Right lobe of liver (tissue), 6 donors: ENCODE data around the gene NPM1. TPM values are rescaled to one million over a fixed set of nuclear protein-coding genes. Genes with fewer than 3 reads are reported as not detected.
"Not testable (repeated sequence)": the region's sequence is repeated elsewhere in the genome, so short reads cannot be mapped to it uniquely, and the experiment has no call there.

Experiments
- ATAC-seq, 4 donors: fragments of 200-7000 bp; cut with Tn5 transposase; one replicate each; pipeline ENCODE4 v1.9.1; 2020; ENCODE audit warnings: mild to moderate bottlenecking in 4 of 4, moderate library complexity in 4 of 4
- DNase-seq, 3 donors: peaks; one replicate each; pipeline ENCODE4 v3.0.0-alpha.2; 2020
- H3K27ac ChIP-seq, 3 donors: fragments of 200-600 bp; one replicate each; pipeline ENCODE4 v1.8.0; 2022
- H3K27me3 ChIP-seq, 2 donors: fragments of 200-600 bp; one replicate each; pipeline ENCODE4 v1.8.0; 2022
- H3K36me3 ChIP-seq, 4 donors: fragments of 200-600 bp; sonication (generic) in 1 of 4; one replicate each; pipeline versions ENCODE4 v1.5.1 to v1.8.0; 2017 to 2022; ENCODE audit warnings: control low read depth in 1 of 4
- H3K4me1 ChIP-seq, 4 donors: fragments of 200-600 bp; sonication (generic) in 1 of 4; one replicate each; pipeline versions ENCODE4 v1.5.1 to v1.8.0; 2017 to 2022; ENCODE audit warnings: control low read depth in 1 of 4
- H3K4me3 ChIP-seq, 3 donors: fragments of 200-600 bp; one replicate each; pipeline ENCODE4 v1.8.0; 2022
- H3K9me3 ChIP-seq, 4 donors: fragments of 200-600 bp; sonication (generic) in 1 of 4; one replicate each; pipeline versions ENCODE4 v1.5.1 to v1.8.0; 2017 to 2022; ENCODE audit warnings: control low read depth in 1 of 4
- POLR2A ChIP-seq: fragments of 450-650 bp; IDR thresholded peaks from one replicate; pipeline ENCODE4 v1.6.1; 2017; ENCODE audit warnings: antibody characterized with exemption, mild to moderate bottlenecking
- WGBS: methylation state at CpG from one replicate; pipeline ENCODE4 v1.1.6; 2018; ENCODE audit warnings: low coverage, low lambda C conversion rate; ENCODE audit not compliant: insufficient coverage; ENCODE audit errors: missing lambda C conversion rate; 5-methylcytosine and 5-hydroxymethylcytosine counted together
- intact Hi-C, 2 donors: fragments of 100-400 bp; cut with DNase I; formaldehyde crosslinking; loops; one replicate each; pipeline versions ENCODE4 v1.11.2 to v1.14.1; 2022
- total RNA-seq, 6 experiments: library from RNA; depleted of rRNA in 2 of 6; stranded (reverse); fragments of >200 nt in 2 of 6; fragmentation: NEBNext Ultra II Directional in 3 of 6; extraction: Animal tissue kit (Norgen Biotek cat#: 25700) in 3 of 6; gene quantifications; one replicate each; pipeline versions ENCODE4 v1.1.0 to v1.2.4, GENCODE V29; 2016 to 2023
- TF ChIP-seq, protein P1 (sequence below), 4 donors: fragments of 200-600 bp in 3 of 4; fragments of 450-650 bp in 1 of 4; IDR thresholded peaks; one replicate each; pipeline versions ENCODE4 v1.5.1 to v1.8.0; 2016 to 2022; ENCODE audit warnings: antibody characterized with exemption in 4 of 4, mild to moderate bottlenecking in 2 of 4
- donor health status: DM: no; HTN: yes; CAD: no.
- donor health status: DM: no; HTN: no; CAD: no.
- donor health status: DM: no; HTN: no; CAD: no.
- donor health status: DM: no; HTN: yes; CAD: no.
- donor health status: DM: no; HTN: yes; CAD: no.

NPM1 gene
- total RNA-seq, 6 experiments from 2014 or later = 196 to 310 (median 258) TPM

DNA sequence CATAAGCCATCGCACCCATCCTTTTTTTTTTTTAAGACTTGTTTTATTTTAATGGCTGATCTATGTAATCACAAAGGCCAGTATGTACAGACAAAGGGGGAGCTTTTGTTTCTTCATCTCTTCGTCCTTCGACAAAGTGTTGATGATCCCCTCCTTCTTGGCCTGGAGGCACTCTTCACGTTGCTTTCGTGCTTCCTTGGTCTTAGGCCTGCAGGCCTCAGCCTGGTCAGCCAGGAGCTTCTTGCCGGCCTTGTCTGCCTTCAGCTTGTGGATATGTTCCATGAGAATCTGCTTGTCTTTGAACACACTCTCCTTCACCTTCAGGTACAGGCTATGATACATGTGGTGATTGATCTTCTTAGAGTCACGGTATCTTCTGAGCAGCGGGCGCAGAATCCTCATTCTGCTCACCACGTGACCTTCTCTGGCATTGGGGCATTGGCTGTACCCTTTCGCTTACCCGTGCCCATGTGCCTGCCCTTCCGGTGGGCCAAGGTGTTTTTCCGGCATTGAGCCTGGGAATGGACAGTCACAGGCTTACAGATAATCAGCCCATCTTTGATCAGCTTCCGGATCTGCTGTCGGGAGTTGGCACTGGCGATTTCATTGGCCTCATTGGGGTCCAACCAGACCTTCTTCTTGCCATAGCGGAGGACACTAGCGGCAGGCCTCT lies 42.6 kb upstream of the NPM1 start:
- Histone ChIP-seq H3K9me3 (no peaks in the 10 kb centered on the region), H3K27ac (no peak overlapping the region), H3K27me3 (no peaks in the 10 kb centered on the region), H3K4me3 (no peak overlapping the region), H3K36me3 (no peaks in the 10 kb centered on the region), H3K4me1 (no peaks in the 10 kb centered on the region)
- WGBS = 92% methylated on average over 19 of the region's 19 CpGs
- ATAC-seq = no peak
- DNase-seq = no peak
- no peak for TF ChIP-seq POLR2A
- TF ChIP-seq, protein P1, sequence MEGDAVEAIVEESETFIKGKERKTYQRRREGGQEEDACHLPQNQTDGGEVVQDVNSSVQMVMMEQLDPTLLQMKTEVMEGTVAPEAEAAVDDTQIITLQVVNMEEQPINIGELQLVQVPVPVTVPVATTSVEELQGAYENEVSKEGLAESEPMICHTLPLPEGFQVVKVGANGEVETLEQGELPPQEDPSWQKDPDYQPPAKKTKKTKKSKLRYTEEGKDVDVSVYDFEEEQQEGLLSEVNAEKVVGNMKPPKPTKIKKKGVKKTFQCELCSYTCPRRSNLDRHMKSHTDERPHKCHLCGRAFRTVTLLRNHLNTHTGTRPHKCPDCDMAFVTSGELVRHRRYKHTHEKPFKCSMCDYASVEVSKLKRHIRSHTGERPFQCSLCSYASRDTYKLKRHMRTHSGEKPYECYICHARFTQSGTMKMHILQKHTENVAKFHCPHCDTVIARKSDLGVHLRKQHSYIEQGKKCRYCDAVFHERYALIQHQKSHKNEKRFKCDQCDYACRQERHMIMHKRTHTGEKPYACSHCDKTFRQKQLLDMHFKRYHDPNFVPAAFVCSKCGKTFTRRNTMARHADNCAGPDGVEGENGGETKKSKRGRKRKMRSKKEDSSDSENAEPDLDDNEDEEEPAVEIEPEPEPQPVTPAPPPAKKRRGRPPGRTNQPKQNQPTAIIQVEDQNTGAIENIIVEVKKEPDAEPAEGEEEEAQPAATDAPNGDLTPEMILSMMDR (IDR thresholded peaks at IDR 0.05) = no peak
- intact Hi-C loops = loop anchor here in 1 of 2 donors (10.0 kb wide), 1 partner anchor 600 kb away; no protein-coding TSS in a partner anchor

GRCh38 chr5:171351536-171352073 lies 36.0 kb upstream of the NPM1 start:
- no peak for TF ChIP-seq POLR2A
- TF ChIP-seq, protein P1 (IDR thresholded peaks at IDR 0.05) = no peak
- WGBS = 70% methylated on average over 3 of the region's 7 CpGs
- no peak for DNase-seq

GRCh38 chr5:171355302-171355724 lies 32.3 kb upstream of the NPM1 start:
- no peaks in the 10 kb centered on the region for H3K9me3 ChIP-seq
- ATAC-seq = no peak
- H3K4me3 ChIP-seq = no peak overlapping the region
- no peak for TF ChIP-seq POLR2A
- TF ChIP-seq, protein P1 (IDR thresholded peaks at IDR 0.05) = no peak
- H3K4me1 ChIP-seq = no peaks in the 10 kb centered on the region
- 90% methylated on average over 5 of the region's 5 CpGs for WGBS
- no peak for DNase-seq
- intact Hi-C loops = no loop called here
- H3K27me3 ChIP-seq = no peaks in the 10 kb centered on the region
- H3K36me3 ChIP-seq = no peaks in the 10 kb centered on the region
- no peak overlapping the region for H3K27ac ChIP-seq

More at GRCh38 chr5:171351536-171352073, 36.0 kb upstream of the NPM1 start:
- Histone ChIP-seq H3K4me3 (no peak overlapping the region), H3K27me3 (no peaks in the 10 kb centered on the region), H3K36me3 (no peaks in the 10 kb centered on the region), H3K4me1 (no peaks in the 10 kb centered on the region), H3K27ac (no peak overlapping the region), H3K9me3 (no peaks in the 10 kb centered on the region)
- no peak for ATAC-seq
- intact Hi-C loops = no loop called here

DNA sequence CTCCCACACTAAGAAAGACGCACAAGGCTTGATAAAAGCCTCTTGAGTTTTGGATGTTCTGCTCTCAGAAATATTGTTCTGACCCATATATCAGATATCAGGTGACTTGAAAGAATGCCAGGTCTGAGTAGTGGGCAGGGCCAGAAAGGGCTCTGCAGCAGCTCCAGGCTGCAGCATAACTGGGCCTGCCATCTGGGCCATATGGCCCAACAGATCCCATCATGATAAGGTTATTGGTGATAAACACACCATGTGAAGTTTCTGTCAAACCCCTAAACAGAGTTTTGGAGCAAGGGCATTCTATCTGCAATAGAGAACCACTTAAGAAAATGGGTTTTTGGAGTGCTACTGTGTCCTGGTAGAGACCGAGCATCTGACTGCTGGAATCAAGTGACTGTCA lies 29.8 kb upstream of the NPM1 start:
- ATAC-seq (no peak), DNase-seq (no peak)
- WGBS = 79% methylated on average over 2 of the region's 2 CpGs
- intact Hi-C loops = no loop called here
- Histone ChIP-seq H3K9me3 (no peaks in the 10 kb centered on the region), H3K36me3 (no peaks in the 10 kb centered on the region), H3K27ac (no peak overlapping the region), H3K4me1 (no peaks in the 10 kb centered on the region), H3K27me3 (no peaks in the 10 kb centered on the region), H3K4me3 (no peak overlapping the region)
- TF ChIP-seq, protein P1 (IDR thresholded peaks at IDR 0.05) = no peak
- no peak for TF ChIP-seq POLR2A

DNA sequence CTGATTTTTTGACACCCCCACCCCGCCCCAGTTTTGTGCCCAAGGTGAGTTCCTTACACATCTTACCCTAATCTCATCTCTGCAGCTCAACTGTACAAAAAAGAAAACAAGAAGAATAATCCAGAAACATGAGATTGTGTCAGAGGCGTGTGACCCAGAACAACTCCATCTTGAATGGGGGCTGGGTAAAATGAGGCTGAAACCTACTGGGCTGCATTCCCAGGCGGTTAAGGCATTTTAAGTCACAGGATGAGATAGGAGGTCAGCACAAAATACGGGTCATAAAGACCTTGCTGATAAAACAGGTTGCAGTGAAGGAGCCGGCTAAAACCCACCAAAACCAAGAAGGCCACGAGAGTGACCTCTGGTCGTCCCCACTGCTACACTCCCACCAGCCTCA lies 26.5 kb upstream of the NPM1 start:
- intact Hi-C loops, H3K4me1 ChIP-seq, H3K27ac ChIP-seq, H3K36me3 ChIP-seq, H3K4me3 ChIP-seq, ATAC-seq, H3K9me3 ChIP-seq, DNase-seq, H3K27me3 ChIP-seq: not testable (repeated sequence)
- 71% methylated on average over 6 of the region's 7 CpGs for WGBS

GRCh38 chr5:171363249-171363648 lies 24.4 kb upstream of the NPM1 start:
- H3K27ac ChIP-seq, H3K9me3 ChIP-seq, intact Hi-C loops, ATAC-seq, DNase-seq, H3K27me3 ChIP-seq, H3K4me1 ChIP-seq, H3K36me3 ChIP-seq, H3K4me3 ChIP-seq: not testable (repeated sequence)
- 93% methylated on average over 2 of the region's 3 CpGs for WGBS
